BLaER1 treated with 17β-estradiol and CSF1 and Interleukin-3, amounts not matched to agents 10 nM and 100 nM (cell line): ENCODE results near the gene TMEM81.

Source experiments
- H3K27ac ChIP-seq, 11 experiments: shearing (Covaris generic); formaldehyde crosslinking; 2 replicates each; pipeline ENCODE4 v1.8.1; 2022
- H3K27me3 ChIP-seq, 11 experiments: shearing (Covaris generic); formaldehyde crosslinking; 2 replicates each; pipeline ENCODE4 v1.8.1; 2022
- H3K36me3 ChIP-seq, 11 experiments: shearing (Covaris generic); formaldehyde crosslinking; 2 replicates each; pipeline ENCODE4 v1.8.1; 2022
- H3K4me1 ChIP-seq, 10 experiments: shearing (Covaris generic); formaldehyde crosslinking; 2 replicates each; pipeline ENCODE4 v1.8.1; 2022
- H3K4me2 ChIP-seq, 11 experiments: shearing (Covaris generic); formaldehyde crosslinking; 2 replicates each; pipeline ENCODE4 v1.8.1; 2022
- H3K4me3 ChIP-seq, 10 experiments: shearing (Covaris generic); formaldehyde crosslinking; 2 replicates each; pipeline ENCODE4 v1.8.1; 2022
- H3K9ac ChIP-seq, 11 experiments: shearing (Covaris generic); formaldehyde crosslinking; 2 replicates each; pipeline ENCODE4 v1.8.1; 2022
- H3K9me3 ChIP-seq, 11 experiments: shearing (Covaris generic); formaldehyde crosslinking; replicated peaks in 1 of 11; 2 replicates each; pipeline ENCODE4 v1.8.1; 2022
- H4K20me1 ChIP-seq, 11 experiments: shearing (Covaris generic); formaldehyde crosslinking; 2 replicates each; pipeline ENCODE4 v1.8.1; 2022
- Cebpa-rat ChIP-seq, 11 experiments: shearing (Covaris generic); IDR thresholded peaks; 2 replicates each; pipeline ENCODE4 v1.8.1; 2022

The TMEM81 gene

DNA sequence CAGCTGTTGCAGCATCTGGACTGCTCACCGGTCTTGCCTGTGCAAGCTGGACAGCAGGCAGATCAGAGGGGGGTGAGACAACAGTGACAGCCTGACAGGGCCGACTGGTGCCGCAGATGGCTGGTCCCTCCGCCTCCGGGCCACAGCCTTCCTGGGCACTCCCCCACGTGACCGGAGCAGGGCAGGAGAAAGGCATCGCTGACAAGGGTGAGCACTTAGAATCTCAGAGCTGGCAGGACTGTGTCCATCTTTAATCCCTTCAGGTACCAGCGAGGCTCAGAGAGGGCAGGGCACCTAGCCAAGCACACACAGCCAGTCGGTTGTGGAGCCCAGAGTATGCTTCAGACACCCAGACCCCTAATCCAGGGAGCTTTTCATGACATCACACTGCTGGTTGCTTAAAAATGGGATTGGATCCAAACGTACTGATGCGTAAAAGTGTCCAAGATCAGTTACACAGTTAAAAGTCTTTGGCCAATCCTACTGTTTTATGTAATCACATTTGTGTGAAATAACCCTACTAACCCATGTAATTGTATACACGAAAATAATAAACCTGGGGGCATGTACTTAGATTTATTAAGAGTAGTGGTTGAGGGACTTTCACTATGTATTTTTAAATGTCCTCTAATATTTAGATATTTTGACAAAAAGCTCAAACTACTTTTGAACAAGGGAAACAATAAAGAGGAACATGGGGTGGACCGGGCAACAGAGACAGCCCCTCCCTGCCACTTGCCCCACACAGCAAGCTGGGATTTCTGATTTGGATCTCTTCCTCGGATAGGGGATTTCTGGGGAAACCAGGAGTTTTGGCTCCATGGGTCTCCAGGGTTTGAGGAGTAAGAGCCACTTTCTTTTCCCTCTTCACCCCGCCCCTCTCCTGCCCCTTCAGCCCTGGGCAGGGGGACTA, 42.0 kb downstream of the TMEM81 start:
- peaks cover 29 to 42% (median 37%) of the 10 kb centered on the region in 11 experiments for H3K27me3 ChIP-seq
- H3K27ac ChIP-seq, result peak overlapping the region in 1 of 11 experiments; percentile 63; a peak in 3 of 22 replicates
- peak overlapping the region in 2 of 11 experiments; percentile 1 to 42; a peak in 2 of 22 replicates for H3K9ac ChIP-seq
- H3K9me3 ChIP-seq, result no peaks in the 10 kb centered on the region
- H4K20me1 ChIP-seq, result peaks cover 0 to 26% (median 5%) of the 10 kb centered on the region in 11 experiments; a peak in 6 of 22 replicates
- H3K4me1 ChIP-seq, result peaks cover 14 to 64% (median 53%) of the 10 kb centered on the region in 10 experiments; a peak in 18 of 20 replicates
- peak overlapping the region in 10 of 11 experiments; percentile 67 to 90 (median 81); a peak in 21 of 22 replicates for H3K4me2 ChIP-seq
- no peak for TF ChIP-seq Cebpa-rat (IDR thresholded peaks at IDR 0.05)
- H3K4me3 ChIP-seq, result 0 out of 20 replicates have a peak overlapping the region, but pooled peaks of 1 of the 10 experiments have one; percentile 6
- H3K36me3 ChIP-seq, result no peaks in the 10 kb centered on the region

DNA sequence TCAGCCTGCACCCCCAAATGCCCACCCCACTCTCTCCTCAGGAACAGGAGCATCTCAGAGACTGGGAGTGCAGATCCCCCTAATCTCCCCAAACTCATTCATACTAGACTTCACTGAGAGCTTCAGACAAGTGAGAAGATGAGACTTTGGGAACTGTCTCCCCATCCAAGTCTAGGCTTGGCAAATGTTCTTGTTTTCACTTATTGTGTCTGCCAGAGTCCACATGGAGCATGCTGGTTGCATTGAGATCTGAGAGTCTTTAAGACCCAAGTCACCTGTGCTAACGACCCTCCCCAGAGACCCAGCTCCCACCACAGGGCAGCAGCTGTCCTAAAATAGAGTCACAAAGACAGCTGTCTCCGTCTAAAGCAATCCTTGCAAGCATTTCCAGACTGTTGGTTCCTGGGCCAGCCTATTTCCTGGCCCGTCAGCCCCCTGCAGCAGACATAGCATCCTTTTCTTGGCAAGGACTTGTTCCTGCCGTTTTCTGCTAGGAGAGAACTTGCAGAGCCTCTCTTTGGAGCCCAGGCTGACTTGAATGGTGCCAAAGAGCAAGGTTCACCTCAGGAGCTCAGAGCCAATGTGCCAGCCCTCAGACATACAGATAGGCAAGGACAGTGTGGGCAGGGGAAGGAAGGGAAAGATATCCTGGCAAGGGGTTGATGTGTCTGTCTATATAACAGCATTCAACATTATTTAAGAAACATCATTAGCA, 43.1 kb downstream of the TMEM81 start:
- H3K27ac ChIP-seq, result peak overlapping the region in 2 of 11 experiments; percentile 13 to 63; a peak in 5 of 22 replicates
- peak overlapping the region in 10 of 11 experiments; percentile 14 to 90 (median 80); a peak in 17 of 22 replicates for H3K4me2 ChIP-seq
- peaks cover 0 to 23% (median 0%) of the 10 kb centered on the region in 11 experiments; a peak in 5 of 22 replicates for H4K20me1 ChIP-seq
- no peaks in the 10 kb centered on the region for H3K36me3 ChIP-seq
- H3K27me3 ChIP-seq, result peaks cover 29 to 42% (median 37%) of the 10 kb centered on the region in 11 experiments
- peak overlapping the region in 2 of 11 experiments; percentile 1 to 42; a peak in 3 of 22 replicates for H3K9ac ChIP-seq
- peaks cover 14 to 53% (median 42%) of the 10 kb centered on the region in 10 experiments; a peak in 18 of 20 replicates for H3K4me1 ChIP-seq
- 0 out of 22 replicates have a peak, but pooled peaks of 1 of the 11 experiments have one; percentile 3 for TF ChIP-seq Cebpa-rat (IDR thresholded peaks at IDR 0.05)
- H3K9me3 ChIP-seq, result no peaks in the 10 kb centered on the region
- 0 out of 20 replicates have a peak overlapping the region, but pooled peaks of 1 of the 10 experiments have one; percentile 6 for H3K4me3 ChIP-seq

DNA sequence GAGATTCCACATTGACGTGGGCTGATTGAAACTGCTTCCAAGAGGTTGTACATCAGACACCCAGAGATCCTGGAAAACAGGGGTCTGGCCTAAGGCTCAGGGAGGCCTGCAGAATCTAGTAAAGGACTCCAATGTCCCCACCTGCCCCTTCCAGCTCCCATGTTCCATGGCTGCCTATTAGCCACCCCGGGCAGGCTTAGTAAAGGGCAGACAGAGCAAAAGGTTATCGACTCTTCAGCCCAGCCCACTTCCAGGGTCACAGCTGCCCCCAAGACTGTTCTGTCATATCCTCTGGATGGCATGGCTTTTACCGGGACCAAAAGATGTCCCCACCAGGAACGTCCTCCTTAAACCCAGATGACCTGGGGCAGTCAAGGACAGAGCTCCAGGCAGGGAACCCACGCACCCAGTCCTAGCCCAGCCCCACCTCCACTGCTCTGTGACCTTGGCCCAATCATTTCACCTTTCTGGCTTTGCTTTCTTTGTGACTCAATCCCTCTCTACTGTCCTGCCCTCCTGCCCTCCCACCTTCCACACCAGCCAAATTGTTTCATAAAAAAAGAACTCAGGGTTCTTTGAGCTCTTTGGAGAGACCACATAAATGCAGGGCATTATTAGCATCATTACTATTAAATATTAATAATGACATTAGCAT, 46.0 kb downstream of the TMEM81 start:
- no peak for TF ChIP-seq Cebpa-rat (IDR thresholded peaks at IDR 0.05)
- Histone ChIP-seq H4K20me1 (peaks cover 0 to 3% (median 0%) of the 10 kb centered on the region in 11 experiments; a peak in 3 of 22 replicates), H3K4me3 (no peak overlapping the region), H3K27ac (no peak overlapping the region), H3K9ac (no peak overlapping the region), H3K4me2 (no peak overlapping the region), H3K4me1 (peaks cover 11 to 42% (median 35%) of the 10 kb centered on the region in 10 experiments; a peak in 18 of 20 replicates), H3K9me3 (no peaks in the 10 kb centered on the region), H3K36me3 (no peaks in the 10 kb centered on the region), H3K27me3 (peaks cover 11 to 18% (median 15%) of the 10 kb centered on the region in 11 experiments)

DNA sequence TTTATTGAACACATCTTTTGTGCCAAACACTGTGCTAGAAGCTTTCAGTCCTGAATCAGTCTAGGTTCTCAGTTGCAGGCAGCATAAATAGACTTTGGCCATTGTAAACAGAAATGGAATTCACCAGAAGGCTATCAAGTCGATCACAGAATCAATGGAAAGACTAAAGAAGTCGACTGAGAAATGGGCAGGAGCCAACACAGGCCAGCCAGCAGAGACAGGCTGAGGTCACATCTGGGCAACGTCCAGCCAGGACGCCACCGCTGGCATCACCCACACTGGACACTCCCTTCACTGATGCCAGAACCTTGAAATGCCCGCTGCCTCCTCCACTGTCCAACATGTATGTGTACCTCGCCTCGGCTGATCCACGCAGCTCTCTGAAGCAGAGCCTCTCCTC, 46.7 kb downstream of the TMEM81 start:
- Histone ChIP-seq H3K4me3 (no peak overlapping the region), H3K9ac (no peak overlapping the region), H3K27me3 (peaks cover 5 to 11% (median 8%) of the 10 kb centered on the region in 11 experiments; a peak in 21 of 22 replicates), H3K36me3 (no peaks in the 10 kb centered on the region), H3K27ac (no peak overlapping the region), H3K4me1 (peaks cover 8 to 35% (median 29%) of the 10 kb centered on the region in 10 experiments; a peak in 18 of 20 replicates), H3K4me2 (no peak overlapping the region), H4K20me1 (peaks cover 0 to 6% (median 0%) of the 10 kb centered on the region in 11 experiments; a peak in 2 of 22 replicates), H3K9me3 (no peaks in the 10 kb centered on the region)
- TF ChIP-seq Cebpa-rat (IDR thresholded peaks at IDR 0.05), result no peak
